ENCODE measurements around the gene OR7D4. TPM values are rescaled to one million over a fixed set of nuclear protein-coding genes. Genes with fewer than 3 reads are reported as not detected.
"Not testable (repeated sequence)": the region's sequence is repeated elsewhere in the genome, so short reads cannot be mapped to it uniquely, and the experiment has no call there.

The OR7D4 gene
- not detected for total RNA-seq

- no peaks in the 10 kb centered on the region for H3K36me3 Mint-ChIP-seq
- no peaks in the 10 kb centered on the region for H3K4me1 Mint-ChIP-seq (ENCODE audit: low read depth in 2 of 2)
- H3K27me3 Mint-ChIP-seq: peaks cover 16 to 41% of the 10 kb centered on the region in 2 donors
- peaks cover 3% of the 10 kb centered on the region for H3K9me3 Mint-ChIP-seq
- H3K27ac Mint-ChIP-seq: no peak within 1 kb of the TSS
- no peak for ATAC-seq
- DNase-seq (ENCODE audit: low spot score): no peak
- no peak within 1 kb of the TSS for H3K4me3 Mint-ChIP-seq
These were observed at the start of gene OR7D4 for GRCh38 chr19:9219489-9219888. OR7D4 (minus strand) TSS chr19:9219589; CDS start chr19:9214837, 4,752 bp downstream.

- Mint-ChIP-seq H3K9me3 (no peaks in the 10 kb centered on the region), H3K27ac (no peak overlapping the region), H3K4me3 (no peak overlapping the region), H3K36me3 (peaks cover 5% of the 10 kb centered on the region), H3K27me3 (peaks cover 6 to 22% of the 10 kb centered on the region in 2 donors), H3K4me1 (ENCODE audit: low read depth in 2 of 2) (no peaks in the 10 kb centered on the region)
- ATAC-seq: no peak
- no peak for DNase-seq (ENCODE audit: low spot score)
These were observed 31.8 kb upstream of the OR7D4 start for GRCh38 chr19:9251236-9251635.

GRCh38 chr19:9250630-9251029, 31.2 kb upstream of the OR7D4 start, which contains the start of gene OR7E24:
OR7E24 (plus strand) TSS chr19:9250930; CDS start chr19:9251044, 114 bp downstream.
- H3K27ac Mint-ChIP-seq: no peak within 1 kb of the TSS
- no peak for DNase-seq (ENCODE audit: low spot score)
- H3K27me3 Mint-ChIP-seq: peaks cover 6 to 22% of the 10 kb centered on the region in 2 donors
- no peaks in the 10 kb centered on the region for H3K9me3 Mint-ChIP-seq
- peaks cover 5% of the 10 kb centered on the region for H3K36me3 Mint-ChIP-seq
- no peak for ATAC-seq
- H3K4me3 Mint-ChIP-seq: no peak within 1 kb of the TSS
- H3K4me1 Mint-ChIP-seq (ENCODE audit: low read depth in 2 of 2): no peaks in the 10 kb centered on the region

- Mint-ChIP-seq H3K27me3 (peaks cover 6 to 11% of the 10 kb centered on the region in 2 donors), H3K4me3 (no peak overlapping the region), H3K4me1 (ENCODE audit: low read depth in 2 of 2) (peaks cover 0 to 4% of the 10 kb centered on the region in 2 donors), H3K27ac (no peak overlapping the region), H3K9me3 (no peaks in the 10 kb centered on the region), H3K36me3 (no peaks in the 10 kb centered on the region)
- DNase-seq (ENCODE audit: low spot score) (peak; percentile 82), ATAC-seq (peak in 1 of 2 donors; percentile 73)
These were observed 13.8 kb downstream of the OR7D4 start for GRCh38 chr19:9205501-9206113.

- not testable (repeated sequence) for DNase-seq (ENCODE audit: low spot score); H3K4me1 Mint-ChIP-seq (ENCODE audit: low read depth in 2 of 2); H3K36me3 Mint-ChIP-seq; H3K9me3 Mint-ChIP-seq; ATAC-seq; H3K27ac Mint-ChIP-seq; H3K4me3 Mint-ChIP-seq
- H3K27me3 Mint-ChIP-seq: peaks cover 6 to 16% of the 10 kb centered on the region in 2 donors
These were observed 21.3 kb downstream of the OR7D4 start for GRCh38 chr19:9198044-9198443.

- H3K4me1 Mint-ChIP-seq (ENCODE audit: low read depth in 2 of 2): no peaks in the 10 kb centered on the region
- H3K27me3 Mint-ChIP-seq: peaks cover 30 to 40% of the 10 kb centered on the region in 2 donors
- DNase-seq (ENCODE audit: low spot score) (no peak), ATAC-seq (no peak)
- peaks cover 2% of the 10 kb centered on the region for H3K9me3 Mint-ChIP-seq
- H3K4me3 Mint-ChIP-seq: no peak overlapping the region
- no peaks in the 10 kb centered on the region for H3K36me3 Mint-ChIP-seq
- no peak overlapping the region for H3K27ac Mint-ChIP-seq
These were observed 29.9 kb downstream of the OR7D4 start for GRCh38 chr19:9189535-9189934.

- Mint-ChIP-seq H3K27ac (no peak overlapping the region), H3K9me3 (peaks cover 2% of the 10 kb centered on the region), H3K36me3 (no peaks in the 10 kb centered on the region), H3K4me1 (ENCODE audit: low read depth in 2 of 2) (no peaks in the 10 kb centered on the region), H3K4me3 (no peak overlapping the region), H3K27me3 (peaks cover 20 to 25% of the 10 kb centered on the region in 2 donors)
- ATAC-seq (no peak), DNase-seq (ENCODE audit: low spot score) (no peak)
These were observed 32.2 kb downstream of the OR7D4 start for GRCh38 chr19:9187191-9187590.

- no peaks in the 10 kb centered on the region for H3K4me1 Mint-ChIP-seq (ENCODE audit: low read depth in 2 of 2)
These were observed 36.4 kb downstream of the OR7D4 start for GRCh38 chr19:9183000-9183399.

GRCh38 chr19:9178901-9179300, 40.5 kb downstream of the OR7D4 start, which contains the start of gene OR7D2:
OR7D2 (plus strand) TSS chr19:9178979; CDS start chr19:9185782, 6,803 bp downstream.
- no peaks in the 10 kb centered on the region for H3K4me1 Mint-ChIP-seq (ENCODE audit: low read depth in 2 of 2)
- DNase-seq (ENCODE audit: low spot score) (no peak), ATAC-seq (no peak)
- H3K27me3 Mint-ChIP-seq: peaks cover 4 to 14% of the 10 kb centered on the region in 2 donors
- H3K4me3 Mint-ChIP-seq: no peak within 1 kb of the TSS
- no peaks in the 10 kb centered on the region for H3K9me3 Mint-ChIP-seq
- no peaks in the 10 kb centered on the region for H3K36me3 Mint-ChIP-seq
- H3K27ac Mint-ChIP-seq: no peak within 1 kb of the TSS

More at GRCh38 chr19:9183000-9183399, 36.4 kb downstream of the OR7D4 start:
- H3K4me3 Mint-ChIP-seq: no peak overlapping the region
- ATAC-seq (no peak), DNase-seq (ENCODE audit: low spot score) (no peak)
- no peaks in the 10 kb centered on the region for H3K36me3 Mint-ChIP-seq
- peaks cover 2% of the 10 kb centered on the region for H3K9me3 Mint-ChIP-seq
- peaks cover 9 to 13% of the 10 kb centered on the region in 2 donors for H3K27me3 Mint-ChIP-seq
- no peak overlapping the region for H3K27ac Mint-ChIP-seq

GRCh38 chr19:9175326-9175725, 44.1 kb downstream of the OR7D4 start:
- no peak overlapping the region for H3K27ac Mint-ChIP-seq
- no peak overlapping the region for H3K4me3 Mint-ChIP-seq
- H3K36me3 Mint-ChIP-seq: no peaks in the 10 kb centered on the region
- no peaks in the 10 kb centered on the region for H3K4me1 Mint-ChIP-seq (ENCODE audit: low read depth in 2 of 2)
- no peaks in the 10 kb centered on the region for H3K9me3 Mint-ChIP-seq
- ATAC-seq (no peak), DNase-seq (ENCODE audit: low spot score) (no peak)
- H3K27me3 Mint-ChIP-seq: peaks cover 4 to 14% of the 10 kb centered on the region in 2 donors

- H3K36me3 Mint-ChIP-seq: no peaks in the 10 kb centered on the region
- H3K4me1 Mint-ChIP-seq (ENCODE audit: low read depth in 2 of 2): no peaks in the 10 kb centered on the region
- no peaks in the 10 kb centered on the region for H3K9me3 Mint-ChIP-seq
- no peaks in the 10 kb centered on the region for H3K27me3 Mint-ChIP-seq
- ATAC-seq (no peak), DNase-seq (ENCODE audit: low spot score) (no peak)
- no peak overlapping the region for H3K4me3 Mint-ChIP-seq
- H3K27ac Mint-ChIP-seq: no peak overlapping the region
These were observed 47.9 kb downstream of the OR7D4 start for GRCh38 chr19:9171393-9171991.

GRCh38 chr19:9166846-9167245, 52.5 kb downstream of the OR7D4 start:
- H3K36me3 Mint-ChIP-seq: peaks cover 26% of the 10 kb centered on the region
- ATAC-seq: no peak
- no peaks in the 10 kb centered on the region for H3K9me3 Mint-ChIP-seq
- H3K27me3 Mint-ChIP-seq: no peaks in the 10 kb centered on the region
- no peak for DNase-seq (ENCODE audit: low spot score)
- H3K27ac Mint-ChIP-seq: no peak overlapping the region
- H3K4me3 Mint-ChIP-seq: no peak overlapping the region
- H3K4me1 Mint-ChIP-seq (ENCODE audit: low read depth in 2 of 2): no peaks in the 10 kb centered on the region

- H3K27ac Mint-ChIP-seq: no peak overlapping the region
- no peaks in the 10 kb centered on the region for H3K4me1 Mint-ChIP-seq (ENCODE audit: low read depth in 2 of 2)
- ATAC-seq (no peak), DNase-seq (ENCODE audit: low spot score) (no peak)
- no peaks in the 10 kb centered on the region for H3K27me3 Mint-ChIP-seq
- no peaks in the 10 kb centered on the region for H3K9me3 Mint-ChIP-seq
- no peak overlapping the region for H3K4me3 Mint-ChIP-seq
- H3K36me3 Mint-ChIP-seq: peaks cover 41% of the 10 kb centered on the region
These were observed 54.1 kb downstream of the OR7D4 start for GRCh38 chr19:9165261-9165660.

- ATAC-seq (no peak), DNase-seq (ENCODE audit: low spot score) (no peak)
- Mint-ChIP-seq H3K27ac (no peak overlapping the region), H3K36me3 (peaks cover 55% of the 10 kb centered on the region), H3K27me3 (no peaks in the 10 kb centered on the region), H3K4me1 (ENCODE audit: low read depth in 2 of 2) (peaks cover 0 to 5% of the 10 kb centered on the region in 2 donors), H3K4me3 (no peak overlapping the region), H3K9me3 (no peaks in the 10 kb centered on the region)
These were observed 58.0 kb downstream of the OR7D4 start for GRCh38 chr19:9161427-9161826.

Data from natural killer cell treated with Interleukin-12 subunit alpha and Interleukin-12 subunit beta and Interleukin-15 and Interleukin-18, amount 100 ng/mL, for 72 hours (primary cell).